WI38 (cell line): Measurements from ENCODE around the gene DUSP22.

Source experiments
- H3K4me3 ChIP-seq: 2 replicates; pipeline ENCODE4 v1.5.1; 2011; ENCODE audit warnings: low read depth, mild to moderate bottlenecking, control low read depth, low read length
- CTCF ChIP-seq: IDR thresholded peaks from 2 replicates; pipeline ENCODE4 v1.5.1; 2012; ENCODE audit warnings: low read depth, mild to moderate bottlenecking, control low read depth, low read length

Gene DUSP22

GRCh38 chr6:328924-329323 lies 36.6 kb downstream of the DUSP22 start:
- TF ChIP-seq CTCF = no peak
- H3K4me3 ChIP-seq = no peak overlapping the region

- no peak overlapping the region for H3K4me3 ChIP-seq
- TF ChIP-seq CTCF = no peak
Observed at GRCh38 chr6:329888-330691, 37.8 kb downstream of the DUSP22 start.

- no peak overlapping the region for H3K4me3 ChIP-seq
- no peak for TF ChIP-seq CTCF
Observed at GRCh38 chr6:330948-331347, 38.7 kb downstream of the DUSP22 start.

- H3K4me3 ChIP-seq = no peak overlapping the region
- no peak for TF ChIP-seq CTCF
Observed at GRCh38 chr6:331622-332521, 39.6 kb downstream of the DUSP22 start.

- no peak for TF ChIP-seq CTCF
- no peak overlapping the region for H3K4me3 ChIP-seq
Observed at GRCh38 chr6:332671-333070, 40.4 kb downstream of the DUSP22 start.

- H3K4me3 ChIP-seq = no peak overlapping the region
- no peak for TF ChIP-seq CTCF
Observed at GRCh38 chr6:333379-334002, 41.2 kb downstream of the DUSP22 start.
